ENCODE measurements around the gene SMARCC1.

SMARCC1 gene

DNA sequence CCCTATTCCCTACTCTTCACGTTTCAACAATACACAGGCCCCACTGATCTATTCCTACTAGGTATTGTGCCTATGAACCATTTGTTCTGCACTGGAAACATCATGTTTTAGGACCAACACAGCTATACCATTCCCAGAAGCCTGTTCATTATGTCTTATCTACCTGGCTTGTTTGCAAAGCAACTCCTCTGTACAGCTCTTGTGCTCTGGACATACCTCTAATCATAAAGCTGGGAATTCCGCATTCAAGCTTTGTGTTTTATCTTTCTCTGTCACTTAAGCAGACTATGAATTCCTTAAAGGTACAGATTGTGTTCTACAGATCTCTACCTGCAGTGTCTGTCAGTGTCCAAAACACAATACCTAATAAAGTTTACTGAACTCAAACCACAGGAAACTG lies 115.6 kb downstream of the SMARCC1 start:
- TF ChIP-seq, protein P1, sequence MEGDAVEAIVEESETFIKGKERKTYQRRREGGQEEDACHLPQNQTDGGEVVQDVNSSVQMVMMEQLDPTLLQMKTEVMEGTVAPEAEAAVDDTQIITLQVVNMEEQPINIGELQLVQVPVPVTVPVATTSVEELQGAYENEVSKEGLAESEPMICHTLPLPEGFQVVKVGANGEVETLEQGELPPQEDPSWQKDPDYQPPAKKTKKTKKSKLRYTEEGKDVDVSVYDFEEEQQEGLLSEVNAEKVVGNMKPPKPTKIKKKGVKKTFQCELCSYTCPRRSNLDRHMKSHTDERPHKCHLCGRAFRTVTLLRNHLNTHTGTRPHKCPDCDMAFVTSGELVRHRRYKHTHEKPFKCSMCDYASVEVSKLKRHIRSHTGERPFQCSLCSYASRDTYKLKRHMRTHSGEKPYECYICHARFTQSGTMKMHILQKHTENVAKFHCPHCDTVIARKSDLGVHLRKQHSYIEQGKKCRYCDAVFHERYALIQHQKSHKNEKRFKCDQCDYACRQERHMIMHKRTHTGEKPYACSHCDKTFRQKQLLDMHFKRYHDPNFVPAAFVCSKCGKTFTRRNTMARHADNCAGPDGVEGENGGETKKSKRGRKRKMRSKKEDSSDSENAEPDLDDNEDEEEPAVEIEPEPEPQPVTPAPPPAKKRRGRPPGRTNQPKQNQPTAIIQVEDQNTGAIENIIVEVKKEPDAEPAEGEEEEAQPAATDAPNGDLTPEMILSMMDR (IDR thresholded peaks at IDR 0.05; ENCODE audit: insufficient read depth, low read length, missing control alignments) = no peak
- no peak for DNase-seq (ENCODE audit: low read depth, low spot score)
- ChIA-PET POLR2A (no interaction called here), CTCF (interaction anchor here (0.9 to 1.1 kb wide), 2 partner anchors 11 to 144 kb away, joined by 3 to 5 read pairs; no protein-coding TSS in a partner anchor)
- no peak overlapping the region for H3K4me3 ChIP-seq (ENCODE audit: low read depth, low read length)

- POLR2A ChIA-PET = no interaction called here
- no peak for DNase-seq (ENCODE audit: low read depth, low spot score)
- no peak overlapping the region for H3K4me3 ChIP-seq (ENCODE audit: low read depth, low read length)
- CTCF ChIA-PET = no interaction called here
- TF ChIP-seq, protein P1 (IDR thresholded peaks at IDR 0.05; ENCODE audit: insufficient read depth, low read length, missing control alignments) = peak; percentile 23
Observed at GRCh38 chr3:47664519-47664918, 117.2 kb downstream of the SMARCC1 start.

- TF ChIP-seq, protein P1 (IDR thresholded peaks at IDR 0.05; ENCODE audit: insufficient read depth, low read length, missing control alignments) = no peak
- no peak overlapping the region for H3K4me3 ChIP-seq (ENCODE audit: low read depth, low read length)
- ChIA-PET CTCF (no interaction called here), POLR2A (no interaction called here)
- no peak for DNase-seq (ENCODE audit: low read depth, low spot score)
Observed at GRCh38 chr3:47663630-47664240, 118.0 kb downstream of the SMARCC1 start.

DNA sequence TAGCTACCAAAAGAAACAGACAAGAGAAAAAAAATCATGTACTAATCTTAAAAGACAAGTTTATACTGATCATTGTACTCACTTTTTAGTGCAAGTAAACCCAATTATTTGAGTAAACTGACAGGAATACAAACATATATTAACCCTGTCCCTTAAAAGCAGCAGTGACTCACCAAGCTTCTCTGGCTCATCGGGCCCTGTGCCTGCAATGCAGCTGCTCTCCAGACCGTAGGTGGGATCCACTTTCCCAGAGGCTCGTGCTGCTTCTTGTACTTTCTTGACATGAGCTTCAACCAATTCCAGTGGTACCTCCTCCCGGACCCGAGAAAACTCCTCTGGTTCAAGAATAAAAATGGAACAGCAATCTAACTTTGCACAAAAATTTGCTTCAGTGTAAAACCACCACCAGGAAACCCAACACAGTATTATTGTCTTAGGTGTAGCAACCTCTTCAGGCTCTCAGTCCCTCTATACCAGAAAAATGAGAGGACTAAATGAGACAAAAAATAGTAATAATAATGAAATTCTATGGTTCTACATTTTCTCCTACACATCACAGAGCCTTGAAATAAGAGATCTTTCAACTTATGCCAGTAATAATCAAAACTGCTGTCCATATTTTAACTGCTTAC lies 120.5 kb downstream of the SMARCC1 start:
- POLR2A ChIA-PET = no interaction called here
- CTCF ChIA-PET = interaction anchor here (0.7 to 1.2 kb wide), 5 partner anchors 12 to 206 kb away, joined by 3 to 6 read pairs (median 3); no protein-coding TSS in a partner anchor

DNA sequence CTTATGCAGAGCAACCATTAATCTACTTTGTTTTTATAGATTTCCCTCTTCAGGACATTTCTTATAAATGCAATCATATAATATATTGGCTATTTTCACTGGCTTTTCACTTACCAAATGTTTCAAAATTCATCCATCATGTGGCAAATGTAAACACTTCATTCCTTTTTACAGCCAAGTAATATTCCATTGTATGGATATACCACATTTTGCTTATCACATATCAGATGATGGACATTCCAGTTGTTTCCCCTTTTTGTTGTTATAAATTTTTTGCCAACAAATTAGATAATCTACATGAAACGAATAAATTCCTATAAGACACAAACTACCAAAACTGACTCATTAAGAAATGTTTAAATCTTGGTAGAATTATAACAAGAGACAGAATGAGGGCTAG lies 123.2 kb downstream of the SMARCC1 start:
- DNase-seq (ENCODE audit: low read depth, low spot score) = no peak
- no peak overlapping the region for H3K4me3 ChIP-seq (ENCODE audit: low read depth, low read length)
- POLR2A ChIA-PET = no interaction called here
- TF ChIP-seq, protein P1 (IDR thresholded peaks at IDR 0.05; ENCODE audit: insufficient read depth, low read length, missing control alignments) = no peak
- CTCF ChIA-PET = interaction anchor here (1.3 kb wide), 1 partner anchor 11 kb away, joined by 4 read pairs; no protein-coding TSS in a partner anchor

More for the DNA sequence above, 120.5 kb downstream of the SMARCC1 start:
- DNase-seq (ENCODE audit: low read depth, low spot score) = no peak
- TF ChIP-seq, protein P1 (IDR thresholded peaks at IDR 0.05; ENCODE audit: insufficient read depth, low read length, missing control alignments) = no peak
- H3K4me3 ChIP-seq (ENCODE audit: low read depth, low read length) = no peak overlapping the region

GRCh38 chr3:47652142-47652541 lies 129.6 kb downstream of the SMARCC1 start:
- CTCF ChIA-PET = interaction anchor here (1.2 kb wide), 1 partner anchor 19 kb away, joined by 3 read pairs; no protein-coding TSS in a partner anchor
- DNase-seq (ENCODE audit: low read depth, low spot score) = no peak
- no peak overlapping the region for H3K4me3 ChIP-seq (ENCODE audit: low read depth, low read length)
- TF ChIP-seq, protein P1 (IDR thresholded peaks at IDR 0.05; ENCODE audit: insufficient read depth, low read length, missing control alignments) = no peak
- POLR2A ChIA-PET = no interaction called here

Data from AG04449 (cell line).